HG02759 (cell line): ENCODE measurements around the gene PRRT2.
A peak's percentile ranks its signal among the peaks of the same experiment; 100 is the strongest.

Experiments
- ATAC-seq: cut with Tn5 transposase; IDR thresholded peaks from one replicate; pipeline ENCODE4 v1.9.1; 2021; ENCODE audit warnings: mild to moderate bottlenecking, moderate library complexity; ENCODE audit not compliant: unreplicated experiment

Gene PRRT2

GRCh38 chr16:29858974-29859373 is 47.0 kb downstream of the PRRT2 start:
- no peak for ATAC-seq

DNA sequence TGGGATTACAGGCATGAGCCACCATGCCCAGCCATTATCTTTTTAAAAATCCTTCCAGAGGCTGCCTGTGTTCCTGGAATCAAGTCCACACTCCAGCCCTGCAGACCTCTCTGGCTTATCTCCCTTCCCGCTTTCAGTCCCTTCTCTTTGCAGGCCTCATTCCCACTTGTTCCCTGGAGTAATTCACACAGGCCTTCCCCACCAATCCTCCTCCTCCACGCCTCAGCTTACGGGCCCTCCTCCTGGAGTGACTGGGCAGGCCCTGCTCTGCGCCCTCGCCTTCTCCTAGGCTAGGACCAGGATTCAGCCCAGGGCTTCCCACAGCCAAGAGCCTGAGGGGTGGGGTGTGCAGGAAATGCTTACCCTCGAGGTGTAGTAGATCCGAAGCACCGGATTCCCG is 48.2 kb downstream of the PRRT2 start:
- no peak for ATAC-seq

- ATAC-seq: no peak
These were observed 50.4 kb downstream of the PRRT2 start for GRCh38 chr16:29862383-29862883.

GRCh38 chr16:29862884-29863668 is 51.1 kb downstream of the PRRT2 start, which contains the start of gene CDIPT:
CDIPT (minus strand) TSS chr16:29863226; CDS start chr16:29862857, 369 bp downstream.
- ATAC-seq: peak; percentile 95

DNA sequence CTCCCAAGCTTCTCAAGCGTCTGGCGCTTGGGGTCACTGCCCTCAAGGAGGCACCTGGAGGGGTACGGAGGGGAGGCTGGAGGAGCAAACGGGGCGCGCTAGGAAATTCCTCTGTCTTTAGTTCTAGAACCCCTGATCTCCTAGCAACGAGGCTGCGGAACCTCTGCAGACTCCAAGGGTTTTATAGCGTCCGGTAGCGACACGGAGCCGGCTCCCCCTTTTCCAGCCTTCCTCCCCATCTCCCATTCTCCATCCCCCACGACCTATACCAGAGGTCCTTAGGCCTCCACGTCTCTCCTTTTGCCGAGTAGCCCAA is 51.6 kb downstream of the PRRT2 start:
- ATAC-seq: no peak

GRCh38 chr16:29864205-29864604 is 52.2 kb downstream of the PRRT2 start:
- ATAC-seq: no peak
